ENCODE measurements around the gene GALE.

GALE gene

DNA sequence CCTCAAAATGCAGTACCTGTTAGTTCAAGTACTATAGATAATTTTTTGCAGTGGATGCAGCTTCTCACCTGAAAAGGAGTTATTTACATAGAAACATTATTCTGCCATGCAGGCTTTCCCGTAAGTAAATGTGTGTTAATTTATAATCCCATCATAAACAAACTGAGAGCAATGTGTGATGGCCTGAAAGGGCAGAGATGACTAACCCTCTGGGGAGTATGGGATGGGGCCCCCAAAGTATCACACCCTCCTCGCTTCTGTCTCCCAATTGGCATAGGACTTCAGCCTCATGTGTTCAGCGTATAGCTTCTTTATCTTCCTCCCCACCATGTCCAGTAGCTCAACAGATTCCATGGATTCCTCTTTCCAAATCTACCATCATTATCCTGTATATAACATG lies 17.1 kb upstream of the GALE start:
- Histone ChIP-seq H3K79me1 (ENCODE audit: low read depth, low read length) (peaks cover 4% of the 10 kb centered on the region), H2BK15ac (ENCODE audit: low read length) (no peak overlapping the region), H3K27me3 (ENCODE audit: control insufficient read depth in 3 of 3, insufficient read depth in 3 of 3, low read depth in 1 of 3, low read length in 3 of 3) (no peaks in the 10 kb centered on the region), H2BK5ac (ENCODE audit: low read length) (no peak overlapping the region), H2BK12ac (ENCODE audit: low read length) (no peak overlapping the region), H3K27ac (replicated peaks; ENCODE audit: low read length) (no peak overlapping the region), H2AFZ (ENCODE audit: low read length) (no peak overlapping the region), H4K91ac (ENCODE audit: low read depth, low read length, poor library complexity) (no peak overlapping the region), H3K23ac (ENCODE audit: low read depth, low read length, poor library complexity) (no peak overlapping the region), H4K8ac (ENCODE audit: low read depth, low read length) (no peak overlapping the region), H2AK5ac (ENCODE audit: low read depth, low read length) (no peak overlapping the region), H3K36me3 (replicated peaks in 1 of 2; ENCODE audit: control insufficient read depth in 2 of 2, insufficient read depth in 2 of 2, low read length in 2 of 2) (peaks cover 17 to 48% of the 10 kb centered on the region in 2 donors), H3K4me1 (ENCODE audit: control insufficient read depth in 2 of 2, insufficient read depth in 1 of 2, low read depth in 1 of 2, low read length in 2 of 2) (no peaks in the 10 kb centered on the region), H3K14ac (ENCODE audit: low read length) (no peak overlapping the region), H3K18ac (ENCODE audit: low read length) (no peak overlapping the region), H3K9me3 (replicated peaks in 1 of 2; ENCODE audit: control insufficient read depth in 2 of 2, insufficient read depth in 1 of 2, low read depth in 1 of 2, low read length in 2 of 2) (no peaks in the 10 kb centered on the region), H3K9ac (ENCODE audit: low read depth, low read length, poor library complexity) (no peak overlapping the region), H3K4me2 (ENCODE audit: insufficient read depth, low read length, poor library complexity, severe bottlenecking) (no peak overlapping the region), H2BK120ac (ENCODE audit: low read depth, low read length) (no peak overlapping the region), H3K4ac (ENCODE audit: low read length) (no peak overlapping the region), H3K4me3 (ENCODE audit: low read length in 2 of 2) (no peak overlapping the region)
- no CpG with 5 or more reads among the region's 3 CpGs for WGBS, 2 donors (ENCODE audit: extremely low coverage in 2 of 2, insufficient read length in 2 of 2, insufficient replicate concordance in 1 of 2)
- DNase-seq (ENCODE audit: low spot score), result no peak

DNA sequence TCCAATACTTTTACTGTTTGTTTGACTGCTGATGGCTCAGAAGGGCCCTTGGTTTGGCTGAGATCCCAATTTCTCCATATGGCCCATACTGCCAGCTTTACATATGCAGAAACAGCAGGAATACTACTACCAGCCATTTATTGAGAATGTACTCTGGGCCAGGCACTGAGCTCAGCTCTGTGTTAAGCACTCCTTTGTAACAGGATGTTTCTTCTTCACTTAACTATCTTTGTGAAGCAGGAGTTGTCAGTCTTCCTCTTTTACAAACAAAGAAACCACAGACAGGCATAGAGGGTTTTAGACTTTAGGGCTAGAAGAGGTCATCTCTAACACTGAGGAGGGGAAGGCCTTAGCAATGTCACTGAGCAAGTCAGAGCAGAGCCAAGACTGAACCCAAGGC lies 16.4 kb upstream of the GALE start:
- H4K8ac ChIP-seq (ENCODE audit: low read depth, low read length), result no peak overlapping the region
- H2BK120ac ChIP-seq (ENCODE audit: low read depth, low read length), result no peak overlapping the region
- H3K9me3 ChIP-seq (replicated peaks in 1 of 2; ENCODE audit: control insufficient read depth in 2 of 2, insufficient read depth in 1 of 2, low read depth in 1 of 2, low read length in 2 of 2), result no peaks in the 10 kb centered on the region
- no peak overlapping the region for H4K91ac ChIP-seq (ENCODE audit: low read depth, low read length, poor library complexity)
- peaks cover 20 to 51% of the 10 kb centered on the region in 2 donors for H3K36me3 ChIP-seq (replicated peaks in 1 of 2; ENCODE audit: control insufficient read depth in 2 of 2, insufficient read depth in 2 of 2, low read length in 2 of 2)
- no peak overlapping the region for H3K27ac ChIP-seq (replicated peaks; ENCODE audit: low read length)
- H3K79me1 ChIP-seq (ENCODE audit: low read depth, low read length), result peaks cover 4% of the 10 kb centered on the region
- DNase-seq (ENCODE audit: low spot score), result no peak
- no peak overlapping the region for H3K9ac ChIP-seq (ENCODE audit: low read depth, low read length, poor library complexity)
- H3K4ac ChIP-seq (ENCODE audit: low read length), result no peak overlapping the region
- H2BK5ac ChIP-seq (ENCODE audit: low read length), result no peak overlapping the region
- no peak overlapping the region for H3K14ac ChIP-seq (ENCODE audit: low read length)
- no peaks in the 10 kb centered on the region for H3K27me3 ChIP-seq (ENCODE audit: control insufficient read depth in 3 of 3, insufficient read depth in 3 of 3, low read depth in 1 of 3, low read length in 3 of 3)
- H3K4me1 ChIP-seq (ENCODE audit: control insufficient read depth in 2 of 2, insufficient read depth in 1 of 2, low read depth in 1 of 2, low read length in 2 of 2), result no peaks in the 10 kb centered on the region
- H3K4me2 ChIP-seq (ENCODE audit: insufficient read depth, low read length, poor library complexity, severe bottlenecking), result no peak overlapping the region
- no peak overlapping the region for H2BK15ac ChIP-seq (ENCODE audit: low read length)
- H3K23ac ChIP-seq (ENCODE audit: low read depth, low read length, poor library complexity), result no peak overlapping the region
- H2BK12ac ChIP-seq (ENCODE audit: low read length), result no peak overlapping the region
- no peak overlapping the region for H2AK5ac ChIP-seq (ENCODE audit: low read depth, low read length)
- H2AFZ ChIP-seq (ENCODE audit: low read length), result no peak overlapping the region
- H3K18ac ChIP-seq (ENCODE audit: low read length), result no peak overlapping the region
- H3K4me3 ChIP-seq (ENCODE audit: low read length in 2 of 2), result no peak overlapping the region

- H2AK5ac ChIP-seq (ENCODE audit: low read depth, low read length), result no peak overlapping the region
- H2BK12ac ChIP-seq (ENCODE audit: low read length), result no peak overlapping the region
- H3K27ac ChIP-seq (replicated peaks; ENCODE audit: low read length), result no peak overlapping the region
- no peak overlapping the region for H3K4ac ChIP-seq (ENCODE audit: low read length)
- no peak overlapping the region for H3K23ac ChIP-seq (ENCODE audit: low read depth, low read length, poor library complexity)
- no peak overlapping the region for H3K4me2 ChIP-seq (ENCODE audit: insufficient read depth, low read length, poor library complexity, severe bottlenecking)
- H3K4me1 ChIP-seq (ENCODE audit: control insufficient read depth in 2 of 2, insufficient read depth in 1 of 2, low read depth in 1 of 2, low read length in 2 of 2), result no peaks in the 10 kb centered on the region
- H3K9me3 ChIP-seq (replicated peaks in 1 of 2; ENCODE audit: control insufficient read depth in 2 of 2, insufficient read depth in 1 of 2, low read depth in 1 of 2, low read length in 2 of 2), result no peaks in the 10 kb centered on the region
- H3K4me3 ChIP-seq (ENCODE audit: low read length in 2 of 2), result no peak overlapping the region
- H3K79me1 ChIP-seq (ENCODE audit: low read depth, low read length), result peaks cover 4% of the 10 kb centered on the region
- WGBS, 2 donors (ENCODE audit: extremely low coverage in 2 of 2, insufficient read length in 2 of 2, insufficient replicate concordance in 1 of 2), result no CpG with 5 or more reads among the region's 3 CpGs
- H4K8ac ChIP-seq (ENCODE audit: low read depth, low read length), result no peak overlapping the region
- H3K27me3 ChIP-seq (ENCODE audit: control insufficient read depth in 3 of 3, insufficient read depth in 3 of 3, low read depth in 1 of 3, low read length in 3 of 3), result no peaks in the 10 kb centered on the region
- no peak overlapping the region for H3K14ac ChIP-seq (ENCODE audit: low read length)
- no peak overlapping the region for H3K18ac ChIP-seq (ENCODE audit: low read length)
- H3K9ac ChIP-seq (ENCODE audit: low read depth, low read length, poor library complexity), result no peak overlapping the region
- no peak overlapping the region for H2AFZ ChIP-seq (ENCODE audit: low read length)
- H3K36me3 ChIP-seq (replicated peaks in 1 of 2; ENCODE audit: control insufficient read depth in 2 of 2, insufficient read depth in 2 of 2, low read length in 2 of 2), result peaks cover 20 to 51% of the 10 kb centered on the region in 2 donors
- DNase-seq (ENCODE audit: low spot score), result no peak
- H4K91ac ChIP-seq (ENCODE audit: low read depth, low read length, poor library complexity), result no peak overlapping the region
- H2BK5ac ChIP-seq (ENCODE audit: low read length), result no peak overlapping the region
- H2BK120ac ChIP-seq (ENCODE audit: low read depth, low read length), result no peak overlapping the region
- H2BK15ac ChIP-seq (ENCODE audit: low read length), result no peak overlapping the region
These were observed 15.8 kb upstream of the GALE start for GRCh38 chr1:23816361-23816760.

DNA sequence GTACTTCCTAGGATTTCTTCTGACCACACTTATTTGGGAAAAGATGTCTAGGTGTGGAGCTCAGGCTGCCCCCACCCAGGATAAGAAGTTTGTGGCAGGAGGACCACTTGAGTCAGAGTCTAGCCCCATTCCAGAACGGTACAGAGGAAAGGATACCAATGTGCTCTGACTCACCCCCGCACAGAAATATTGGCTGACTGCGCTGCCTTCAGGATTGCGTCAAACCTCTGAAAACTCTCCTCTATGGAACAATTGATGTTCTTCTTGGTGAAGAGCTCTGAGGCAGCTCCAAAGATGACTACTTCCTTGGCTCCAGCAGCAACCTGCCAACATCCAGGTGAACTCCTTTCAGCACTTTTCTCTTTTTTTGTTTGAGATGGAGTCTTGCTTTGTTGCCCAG lies 13.5 kb upstream of the GALE start:
- no peak for DNase-seq (ENCODE audit: low spot score)
- Histone ChIP-seq H3K14ac (ENCODE audit: low read length) (no peak overlapping the region), H3K4me1 (ENCODE audit: control insufficient read depth in 2 of 2, insufficient read depth in 1 of 2, low read depth in 1 of 2, low read length in 2 of 2) (peaks cover 0 to 2% of the 10 kb centered on the region in 2 donors), H2BK12ac (ENCODE audit: low read length) (no peak overlapping the region), H3K18ac (ENCODE audit: low read length) (no peak overlapping the region), H3K23ac (ENCODE audit: low read depth, low read length, poor library complexity) (no peak overlapping the region), H3K9ac (ENCODE audit: low read depth, low read length, poor library complexity) (no peak overlapping the region), H3K4me3 (ENCODE audit: low read length in 2 of 2) (no peak overlapping the region), H3K79me1 (ENCODE audit: low read depth, low read length) (peaks cover 2% of the 10 kb centered on the region), H2BK15ac (ENCODE audit: low read length) (no peak overlapping the region), H3K9me3 (replicated peaks in 1 of 2; ENCODE audit: control insufficient read depth in 2 of 2, insufficient read depth in 1 of 2, low read depth in 1 of 2, low read length in 2 of 2) (no peaks in the 10 kb centered on the region), H2BK5ac (ENCODE audit: low read length) (no peak overlapping the region), H4K8ac (ENCODE audit: low read depth, low read length) (no peak overlapping the region), H3K36me3 (replicated peaks in 1 of 2; ENCODE audit: control insufficient read depth in 2 of 2, insufficient read depth in 2 of 2, low read length in 2 of 2) (peaks cover 20 to 46% of the 10 kb centered on the region in 2 donors), H3K4ac (ENCODE audit: low read length) (no peak overlapping the region), H4K91ac (ENCODE audit: low read depth, low read length, poor library complexity) (no peak overlapping the region), H2AK5ac (ENCODE audit: low read depth, low read length) (no peak overlapping the region), H3K4me2 (ENCODE audit: insufficient read depth, low read length, poor library complexity, severe bottlenecking) (no peak overlapping the region), H2BK120ac (ENCODE audit: low read depth, low read length) (no peak overlapping the region), H2AFZ (ENCODE audit: low read length) (no peak overlapping the region), H3K27me3 (ENCODE audit: control insufficient read depth in 3 of 3, insufficient read depth in 3 of 3, low read depth in 1 of 3, low read length in 3 of 3) (no peaks in the 10 kb centered on the region), H3K27ac (replicated peaks; ENCODE audit: low read length) (no peak overlapping the region)
- no CpG with 5 or more reads among the region's 4 CpGs for WGBS, 2 donors (ENCODE audit: extremely low coverage in 2 of 2, insufficient read length in 2 of 2, insufficient replicate concordance in 1 of 2)

All from neuronal stem cell (in vitro differentiated cells).